Stomach (tissue), 4 donors: Measurements from ENCODE around the gene AXL.

Experiments used
- CTCF ChIP-seq, 7 experiments: fragments of 450-650 bp in 4 of 7; fragments of 200-600 bp in 3 of 7; sonication (generic) in 3 of 7; IDR thresholded peaks; one replicate each; pipeline ENCODE4 v1.5.1; 2016 to 2019; ENCODE audit warnings: antibody characterized with exemption in 7 of 7, control low read depth in 2 of 7, mild to moderate bottlenecking in 1 of 7
- POLR2A ChIP-seq, 4 donors: fragments of 450-650 bp; IDR thresholded peaks; one replicate each; pipeline ENCODE4 v1.6.1; 2016; ENCODE audit warnings: antibody characterized with exemption in 4 of 4, control low read depth in 2 of 4, mild to moderate bottlenecking in 1 of 4, moderate library complexity in 1 of 4

- TF ChIP-seq CTCF (IDR thresholded peaks at IDR 0.05) (no peak), POLR2A (IDR thresholded peaks at IDR 0.05) (no peak)
Observed at GRCh38 chr19:41205995-41206394, 13.0 kb upstream of the AXL start.
